ENCODE results near the gene MAP1B. TPM values are rescaled to one million over a fixed set of nuclear protein-coding genes. Genes with fewer than 3 reads are reported as not detected.
"Not testable (repeated sequence)": the region's sequence is repeated elsewhere in the genome, so short reads cannot be mapped to it uniquely, and the experiment has no call there.

MAP1B gene
- total RNA-seq, 1 experiment from 2014 or later, result 135 TPM

DNA sequence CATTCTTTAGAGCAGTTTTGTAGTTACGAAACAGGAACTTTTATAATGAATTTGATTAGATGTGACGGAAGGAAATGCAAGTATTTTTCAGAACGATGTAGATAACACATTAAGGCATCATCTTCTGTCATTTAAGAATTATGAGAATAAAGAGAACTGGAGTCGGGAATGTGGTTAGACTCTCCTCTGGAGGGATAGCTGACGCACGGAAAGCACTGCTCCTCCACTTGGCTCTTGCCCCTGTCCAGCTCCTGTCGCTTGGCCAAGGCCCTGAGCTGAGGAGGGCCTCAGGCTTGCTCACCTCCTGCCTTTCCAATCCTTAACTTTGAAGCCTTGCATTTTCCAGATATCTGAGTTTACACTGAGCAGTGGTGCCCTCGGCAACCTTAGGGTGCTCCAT is 60.5 kb downstream of the MAP1B start:
- no peaks in the 10 kb centered on the region for H3K9me3 ChIP-seq (ENCODE audit: low read depth, low read length, poor library complexity, severe bottlenecking)
- no peaks in the 10 kb centered on the region for H3K27me3 ChIP-seq (replicated peaks; ENCODE audit: insufficient read depth, low read depth, low read length, poor library complexity)
- H3K27ac ChIP-seq (ENCODE audit: low read depth, low read length, poor library complexity, severe bottlenecking), result peak overlapping the region; percentile 90
- TF ChIP-seq, protein P1, sequence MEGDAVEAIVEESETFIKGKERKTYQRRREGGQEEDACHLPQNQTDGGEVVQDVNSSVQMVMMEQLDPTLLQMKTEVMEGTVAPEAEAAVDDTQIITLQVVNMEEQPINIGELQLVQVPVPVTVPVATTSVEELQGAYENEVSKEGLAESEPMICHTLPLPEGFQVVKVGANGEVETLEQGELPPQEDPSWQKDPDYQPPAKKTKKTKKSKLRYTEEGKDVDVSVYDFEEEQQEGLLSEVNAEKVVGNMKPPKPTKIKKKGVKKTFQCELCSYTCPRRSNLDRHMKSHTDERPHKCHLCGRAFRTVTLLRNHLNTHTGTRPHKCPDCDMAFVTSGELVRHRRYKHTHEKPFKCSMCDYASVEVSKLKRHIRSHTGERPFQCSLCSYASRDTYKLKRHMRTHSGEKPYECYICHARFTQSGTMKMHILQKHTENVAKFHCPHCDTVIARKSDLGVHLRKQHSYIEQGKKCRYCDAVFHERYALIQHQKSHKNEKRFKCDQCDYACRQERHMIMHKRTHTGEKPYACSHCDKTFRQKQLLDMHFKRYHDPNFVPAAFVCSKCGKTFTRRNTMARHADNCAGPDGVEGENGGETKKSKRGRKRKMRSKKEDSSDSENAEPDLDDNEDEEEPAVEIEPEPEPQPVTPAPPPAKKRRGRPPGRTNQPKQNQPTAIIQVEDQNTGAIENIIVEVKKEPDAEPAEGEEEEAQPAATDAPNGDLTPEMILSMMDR (conservative IDR thresholded peaks at IDR 0.05; ENCODE audit: low read depth, low read length), result no peak
- no peak for TF ChIP-seq EZH2 (IDR thresholded peaks at IDR 0.05; ENCODE audit: borderline replicate concordance, low read depth, low read length, poor library complexity, severe bottlenecking)
- BruUV-seq (replicated peaks), result no TSS peak
- H3K36me3 ChIP-seq (ENCODE audit: insufficient read depth, low read length, poor library complexity, severe bottlenecking), result no peaks in the 10 kb centered on the region
- ChIA-PET CTCF (interaction anchor here (0.6 kb wide), 1 partner anchor 142 kb away, joined by 4 read pairs; no protein-coding TSS in a partner anchor), POLR2A (ENCODE audit: low non-redundant PET) (no interaction called here)
- intact Hi-C loops (cut with micrococcal nuclease; ENCODE audit: unreplicated experiment), result no loop called here
- no peak for DNase-seq (ENCODE audit: low spot score)
- peak overlapping the region; percentile 29 for H3K4me3 ChIP-seq (ENCODE audit: low read depth, low read length, poor library complexity, severe bottlenecking)
- peaks cover 39% of the 10 kb centered on the region for H3K4me1 ChIP-seq (ENCODE audit: insufficient read depth, low read length, poor library complexity, severe bottlenecking)

DNA sequence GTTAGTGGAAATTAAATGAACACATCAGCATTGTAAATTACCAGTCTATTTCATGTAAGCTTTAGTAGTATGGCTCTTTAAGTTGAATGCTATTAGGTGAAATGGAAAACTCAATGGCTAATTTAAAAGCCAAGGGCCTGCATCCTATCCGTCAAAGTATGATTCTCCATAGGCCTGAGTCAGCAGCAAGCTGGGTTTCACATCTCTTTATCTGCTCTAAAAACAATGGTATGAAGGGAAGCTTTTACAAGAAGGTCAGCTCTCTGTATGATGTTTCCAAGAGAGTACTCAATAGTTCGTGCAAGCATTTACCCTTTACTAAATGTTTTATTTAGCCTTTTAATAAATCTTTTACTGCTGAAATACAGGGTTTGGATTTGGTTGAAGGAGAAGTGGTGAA is 62.8 kb downstream of the MAP1B start:
- peaks cover 35% of the 10 kb centered on the region for H3K4me1 ChIP-seq (ENCODE audit: insufficient read depth, low read length, poor library complexity, severe bottlenecking)
- ChIA-PET CTCF (no interaction called here), POLR2A (ENCODE audit: low non-redundant PET) (no interaction called here)
- H3K9me3 ChIP-seq (ENCODE audit: low read depth, low read length, poor library complexity, severe bottlenecking), result no peaks in the 10 kb centered on the region
- no peak overlapping the region for H3K27ac ChIP-seq (ENCODE audit: low read depth, low read length, poor library complexity, severe bottlenecking)
- intact Hi-C loops (cut with micrococcal nuclease; ENCODE audit: unreplicated experiment), result no loop called here
- DNase-seq (ENCODE audit: low spot score), result no peak
- H3K4me3 ChIP-seq (ENCODE audit: low read depth, low read length, poor library complexity, severe bottlenecking), result no peak overlapping the region
- TF ChIP-seq EZH2 (IDR thresholded peaks at IDR 0.05; ENCODE audit: borderline replicate concordance, low read depth, low read length, poor library complexity, severe bottlenecking), result no peak
- TF ChIP-seq, protein P1 (conservative IDR thresholded peaks at IDR 0.05; ENCODE audit: low read depth, low read length), result no peak
- no peaks in the 10 kb centered on the region for H3K27me3 ChIP-seq (replicated peaks; ENCODE audit: insufficient read depth, low read depth, low read length, poor library complexity)
- H3K36me3 ChIP-seq (ENCODE audit: insufficient read depth, low read length, poor library complexity, severe bottlenecking), result no peaks in the 10 kb centered on the region
- BruUV-seq (replicated peaks), result no TSS peak

DNA sequence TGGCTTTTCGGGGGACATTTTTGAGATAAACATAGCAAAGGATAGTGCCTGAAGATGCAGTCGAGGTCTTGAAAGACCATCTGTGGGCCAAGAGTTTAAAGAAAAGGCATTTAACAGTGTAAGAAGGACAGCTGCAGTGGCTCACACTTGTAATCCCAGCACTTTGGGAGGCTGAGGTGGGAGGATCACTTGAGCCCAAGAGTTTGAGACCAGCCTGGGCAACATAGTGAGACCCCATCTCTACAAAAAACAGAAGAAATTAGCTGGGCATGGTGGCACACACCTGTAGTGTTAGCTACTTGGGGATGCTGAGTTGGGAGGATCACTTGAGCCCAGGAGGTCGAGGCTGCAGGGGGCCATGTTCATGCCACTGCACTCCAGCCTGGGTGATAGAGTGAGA is 63.9 kb downstream of the MAP1B start:
- DNase-seq (ENCODE audit: low spot score); H3K27me3 ChIP-seq (replicated peaks; ENCODE audit: insufficient read depth, low read depth, low read length, poor library complexity); CTCF ChIA-PET; BruUV-seq (replicated peaks); H3K9me3 ChIP-seq (ENCODE audit: low read depth, low read length, poor library complexity, severe bottlenecking); H3K4me3 ChIP-seq (ENCODE audit: low read depth, low read length, poor library complexity, severe bottlenecking); H3K36me3 ChIP-seq (ENCODE audit: insufficient read depth, low read length, poor library complexity, severe bottlenecking); POLR2A ChIA-PET (ENCODE audit: low non-redundant PET); intact Hi-C loops (cut with micrococcal nuclease; ENCODE audit: unreplicated experiment); H3K27ac ChIP-seq (ENCODE audit: low read depth, low read length, poor library complexity, severe bottlenecking): not testable (repeated sequence)
- H3K4me1 ChIP-seq (ENCODE audit: insufficient read depth, low read length, poor library complexity, severe bottlenecking), result peaks cover 24% of the 10 kb centered on the region

DNA sequence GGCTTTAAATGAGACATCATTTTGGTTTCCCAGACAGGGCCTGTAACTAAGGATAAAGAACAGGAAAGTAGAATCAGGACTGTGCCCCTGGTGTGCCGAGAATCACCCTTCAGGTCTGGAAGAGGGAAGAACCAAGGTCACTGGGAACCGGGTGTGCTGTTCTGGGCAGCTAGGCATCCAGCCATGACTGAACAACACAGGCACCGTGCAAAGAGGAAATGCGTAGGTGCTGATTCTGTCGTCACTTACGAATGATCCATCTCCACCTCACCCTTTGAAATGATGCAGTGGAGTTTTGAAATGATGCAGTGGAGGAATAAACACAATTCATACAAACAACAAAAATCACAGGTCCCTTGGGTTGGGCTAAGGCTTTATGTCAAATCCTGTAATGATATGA is 64.4 kb downstream of the MAP1B start:
- intact Hi-C loops (cut with micrococcal nuclease; ENCODE audit: unreplicated experiment), result no loop called here
- Histone ChIP-seq H3K27me3 (replicated peaks; ENCODE audit: insufficient read depth, low read depth, low read length, poor library complexity) (no peaks in the 10 kb centered on the region), H3K4me1 (ENCODE audit: insufficient read depth, low read length, poor library complexity, severe bottlenecking) (peaks cover 22% of the 10 kb centered on the region), H3K36me3 (ENCODE audit: insufficient read depth, low read length, poor library complexity, severe bottlenecking) (peaks cover 6% of the 10 kb centered on the region), H3K4me3 (ENCODE audit: low read depth, low read length, poor library complexity, severe bottlenecking) (no peak overlapping the region), H3K9me3 (ENCODE audit: low read depth, low read length, poor library complexity, severe bottlenecking) (no peaks in the 10 kb centered on the region), H3K27ac (ENCODE audit: low read depth, low read length, poor library complexity, severe bottlenecking) (no peak overlapping the region)
- POLR2A ChIA-PET (ENCODE audit: low non-redundant PET), result no interaction called here
- BruUV-seq (replicated peaks), result no TSS peak
- no peak for DNase-seq (ENCODE audit: low spot score)
- TF ChIP-seq, protein P1 (conservative IDR thresholded peaks at IDR 0.05; ENCODE audit: low read depth, low read length), result no peak
- TF ChIP-seq EZH2 (IDR thresholded peaks at IDR 0.05; ENCODE audit: borderline replicate concordance, low read depth, low read length, poor library complexity, severe bottlenecking), result no peak
- CTCF ChIA-PET, result no interaction called here
